Activated naive CD4-positive, alpha-beta T cell treated with anti-CD3 and anti-CD28 coated beads, Interleukin-2, amount 10 ng/mL, durations not matched to agents 7 days and 5 days (primary cell): Measurements from ENCODE around the gene SOST.

Experiments used
- CTCF ChIA-PET: fragments of 350-600 bp; sonication (Branson Sonifier 250); formaldehyde crosslinking; loops from one replicate; lab custom pipeline; 2021; ENCODE audit warnings: antibody characterized with exemption; lab: Charles Lee
- DNase-seq: peaks from one replicate; pipeline ENCODE4 v3.0.0-alpha.2; 2020
- H3K27ac Mint-ChIP-seq: one replicate; pipeline ENCODE4 v1.8.0; 2021; ENCODE audit warnings: mild to moderate bottlenecking, moderate library complexity, mixed read lengths
- H3K27me3 Mint-ChIP-seq: one replicate; pipeline ENCODE4 v1.8.0; 2021; ENCODE audit warnings: mild to moderate bottlenecking, mixed read lengths
- H3K36me3 Mint-ChIP-seq: one replicate; pipeline ENCODE4 v1.8.0; 2021; ENCODE audit warnings: mixed read lengths
- H3K4me1 Mint-ChIP-seq: one replicate; pipeline ENCODE4 v1.8.0; 2021; ENCODE audit warnings: mixed read lengths
- H3K4me3 Mint-ChIP-seq: one replicate; pipeline ENCODE4 v1.8.0; 2021; ENCODE audit warnings: mild to moderate bottlenecking, moderate library complexity, mixed read lengths
- H3K9me3 Mint-ChIP-seq: one replicate; pipeline ENCODE4 v1.8.0; 2021; ENCODE audit warnings: mixed read lengths

SOST gene

GRCh38 chr17:43720311-43721060 is 38.1 kb downstream of the SOST start:
- CTCF ChIA-PET, result no interaction called here
- peaks cover 29% of the 10 kb centered on the region for H3K27me3 Mint-ChIP-seq
- peak; percentile 86 for DNase-seq
- H3K4me3 Mint-ChIP-seq, result peak overlapping the region; percentile 99
- H3K4me1 Mint-ChIP-seq, result peaks cover 19% of the 10 kb centered on the region
- no peaks in the 10 kb centered on the region for H3K9me3 Mint-ChIP-seq
- peaks cover 4% of the 10 kb centered on the region for H3K36me3 Mint-ChIP-seq
- H3K27ac Mint-ChIP-seq, result peak overlapping the region; percentile 99

GRCh38 chr17:43719578-43719977 is 39.0 kb downstream of the SOST start:
- peak overlapping the region; percentile 99 for H3K4me3 Mint-ChIP-seq
- peaks cover 4% of the 10 kb centered on the region for H3K36me3 Mint-ChIP-seq
- CTCF ChIA-PET, result no interaction called here
- peaks cover 38% of the 10 kb centered on the region for H3K27me3 Mint-ChIP-seq
- no peaks in the 10 kb centered on the region for H3K9me3 Mint-ChIP-seq
- DNase-seq, result no peak
- peaks cover 20% of the 10 kb centered on the region for H3K4me1 Mint-ChIP-seq
- H3K27ac Mint-ChIP-seq, result peak overlapping the region; percentile 0

- H3K4me1 Mint-ChIP-seq, result peaks cover 28% of the 10 kb centered on the region
- peaks cover 49% of the 10 kb centered on the region for H3K27me3 Mint-ChIP-seq
- no peak overlapping the region for H3K27ac Mint-ChIP-seq
- peaks cover 4% of the 10 kb centered on the region for H3K36me3 Mint-ChIP-seq
- no peak for DNase-seq
- no peaks in the 10 kb centered on the region for H3K9me3 Mint-ChIP-seq
- CTCF ChIA-PET, result no interaction called here
- H3K4me3 Mint-ChIP-seq, result no peak overlapping the region
These were observed 40.0 kb downstream of the SOST start for GRCh38 chr17:43718544-43718943.

GRCh38 chr17:43717913-43718312 is 40.7 kb downstream of the SOST start:
- H3K9me3 Mint-ChIP-seq, result no peaks in the 10 kb centered on the region
- no peak for DNase-seq
- H3K27me3 Mint-ChIP-seq, result peaks cover 54% of the 10 kb centered on the region
- CTCF ChIA-PET, result no interaction called here
- H3K27ac Mint-ChIP-seq, result no peak overlapping the region
- no peak overlapping the region for H3K4me3 Mint-ChIP-seq
- H3K4me1 Mint-ChIP-seq, result peaks cover 34% of the 10 kb centered on the region
- peaks cover 4% of the 10 kb centered on the region for H3K36me3 Mint-ChIP-seq

- H3K27ac Mint-ChIP-seq, result no peak overlapping the region
- H3K4me1 Mint-ChIP-seq, result peaks cover 19% of the 10 kb centered on the region
- DNase-seq, result no peak
- H3K36me3 Mint-ChIP-seq, result no peaks in the 10 kb centered on the region
- no peaks in the 10 kb centered on the region for H3K9me3 Mint-ChIP-seq
- CTCF ChIA-PET, result interaction anchor here (0.6 to 1.6 kb wide), 3 partner anchors 21 to 45 kb away, joined by 3 to 11 read pairs (median 3); partner anchors contain the start of gene SOST
- H3K4me3 Mint-ChIP-seq, result peak overlapping the region; percentile 32
- H3K27me3 Mint-ChIP-seq, result peaks cover 84% of the 10 kb centered on the region
These were observed 44.0 kb downstream of the SOST start for GRCh38 chr17:43714465-43715149.

- Mint-ChIP-seq H3K27me3 (peaks cover 84% of the 10 kb centered on the region), H3K4me3 (peak overlapping the region; percentile 35), H3K4me1 (peaks cover 15% of the 10 kb centered on the region), H3K9me3 (no peaks in the 10 kb centered on the region), H3K27ac (no peak overlapping the region), H3K36me3 (no peaks in the 10 kb centered on the region)
- CTCF ChIA-PET, result interaction anchor here (1.0 to 1.6 kb wide), 4 partner anchors 19 to 54 kb away, joined by 4 to 11 read pairs (median 4); partner anchors contain the start of gene SOST
- DNase-seq, result peak; percentile 33
These were observed 45.0 kb downstream of the SOST start for GRCh38 chr17:43713494-43714162.

GRCh38 chr17:43712397-43712796 is 46.2 kb downstream of the SOST start:
- Mint-ChIP-seq H3K27me3 (peaks cover 79% of the 10 kb centered on the region), H3K36me3 (no peaks in the 10 kb centered on the region)

GRCh38 chr17:43710101-43710500 is 48.5 kb downstream of the SOST start:
- H3K4me3 Mint-ChIP-seq, result no peak overlapping the region
- H3K27me3 Mint-ChIP-seq, result peaks cover 63% of the 10 kb centered on the region
- DNase-seq, result no peak
- H3K36me3 Mint-ChIP-seq, result no peaks in the 10 kb centered on the region
- peaks cover 15% of the 10 kb centered on the region for H3K4me1 Mint-ChIP-seq
- no peaks in the 10 kb centered on the region for H3K9me3 Mint-ChIP-seq
- H3K27ac Mint-ChIP-seq, result no peak overlapping the region
- CTCF ChIA-PET, result interaction anchor here (0.6 to 0.9 kb wide), 2 partner anchors 16 to 286 kb away, joined by 3 read pairs; no protein-coding TSS in a partner anchor

More at GRCh38 chr17:43712397-43712796, 46.2 kb downstream of the SOST start:
- no peaks in the 10 kb centered on the region for H3K9me3 Mint-ChIP-seq
- DNase-seq, result no peak
- no peak overlapping the region for H3K4me3 Mint-ChIP-seq
- H3K4me1 Mint-ChIP-seq, result peaks cover 15% of the 10 kb centered on the region
- no peak overlapping the region for H3K27ac Mint-ChIP-seq
- CTCF ChIA-PET, result no interaction called here

GRCh38 chr17:43709210-43709609 is 49.4 kb downstream of the SOST start:
- peaks cover 10% of the 10 kb centered on the region for H3K4me1 Mint-ChIP-seq
- no peak for DNase-seq
- no peaks in the 10 kb centered on the region for H3K9me3 Mint-ChIP-seq
- no peak overlapping the region for H3K27ac Mint-ChIP-seq
- CTCF ChIA-PET, result interaction anchor here (0.6 to 1.1 kb wide), 3 partner anchors 26 to 447 kb away, joined by 3 to 4 read pairs (median 3); no protein-coding TSS in a partner anchor
- no peaks in the 10 kb centered on the region for H3K36me3 Mint-ChIP-seq
- H3K27me3 Mint-ChIP-seq, result peaks cover 57% of the 10 kb centered on the region
- H3K4me3 Mint-ChIP-seq, result no peak overlapping the region

GRCh38 chr17:43707184-43707583 is 51.4 kb downstream of the SOST start:
- H3K27ac Mint-ChIP-seq, result no peak overlapping the region
- CTCF ChIA-PET, result interaction anchor here (1.2 kb wide), 1 partner anchor 53 kb away, joined by 4 read pairs; no protein-coding TSS in a partner anchor
- H3K4me3 Mint-ChIP-seq, result no peak overlapping the region
- DNase-seq, result no peak
- H3K9me3 Mint-ChIP-seq, result no peaks in the 10 kb centered on the region
- H3K4me1 Mint-ChIP-seq, result no peaks in the 10 kb centered on the region
- no peaks in the 10 kb centered on the region for H3K36me3 Mint-ChIP-seq
- H3K27me3 Mint-ChIP-seq, result peaks cover 49% of the 10 kb centered on the region

- no peaks in the 10 kb centered on the region for H3K36me3 Mint-ChIP-seq
These were observed 52.4 kb downstream of the SOST start for GRCh38 chr17:43706235-43706634.

More at GRCh38 chr17:43706235-43706634, 52.4 kb downstream of the SOST start:
- CTCF ChIA-PET, result interaction anchor here (0.6 to 2.1 kb wide), 3 partner anchors 12 to 804 kb away, joined by 3 to 9 read pairs (median 5); no protein-coding TSS in a partner anchor
- Mint-ChIP-seq H3K9me3 (no peaks in the 10 kb centered on the region), H3K4me3 (no peak overlapping the region), H3K27ac (no peak overlapping the region), H3K4me1 (peaks cover 4% of the 10 kb centered on the region), H3K27me3 (peaks cover 43% of the 10 kb centered on the region)
- no peak for DNase-seq
